Sigmoid colon (tissue), 7 donors: ENCODE data around the gene SETDB2. TPM values are rescaled to one million over a fixed set of nuclear protein-coding genes. Genes with fewer than 3 reads are reported as not detected.
A peak's percentile ranks its signal among the peaks of the same experiment; 100 is the strongest.

Experiments used
- DNase-seq: peaks from one replicate; pipeline ENCODE4 v3.0.0-alpha.2; 2019
- H3K27ac ChIP-seq, 4 donors: fragments of 200-600 bp; sonication (generic); one replicate each; pipeline ENCODE4 v1.5.1; 2016 to 2019; ENCODE audit warnings: mild to moderate bottlenecking in 1 of 4
- H3K27me3 ChIP-seq, 3 donors: fragments of 200-600 bp; sonication (generic); one replicate each; pipeline ENCODE4 v1.5.1; 2019; ENCODE audit warnings: mild to moderate bottlenecking in 1 of 3
- H3K36me3 ChIP-seq, 4 donors: fragments of 200-600 bp; sonication (generic); one replicate each; pipeline ENCODE4 v1.5.1; 2016 to 2019
- H3K4me1 ChIP-seq, 4 donors: fragments of 200-600 bp; sonication (generic); one replicate each; pipeline ENCODE4 v1.5.1; 2017 to 2019
- H3K4me3 ChIP-seq, 4 donors: fragments of 200-600 bp; sonication (generic); one replicate each; pipeline ENCODE4 v1.5.1; 2017 to 2019; ENCODE audit warnings: mild to moderate bottlenecking in 2 of 4, moderate library complexity in 1 of 4
- H3K9me3 ChIP-seq, 4 donors: fragments of 200-600 bp in 3 of 4; sonication (generic) in 3 of 4; one replicate each; pipeline versions ENCODE4 v1.5.1 to v1.6.1; 2013 to 2019
- CTCF ChIP-seq, 4 experiments: fragments of 450-650 bp in 3 of 4; fragments of 200-600 bp in 1 of 4; IDR thresholded peaks; one replicate each; pipeline ENCODE4 v1.5.1; 2016 to 2019; ENCODE audit warnings: antibody characterized with exemption in 4 of 4, mild to moderate bottlenecking in 3 of 4, moderate library complexity in 2 of 4
- EP300 ChIP-seq, 4 donors: sonication (generic); formaldehyde crosslinking; IDR thresholded peaks; one replicate each; pipeline ENCODE4 v1.6.1; 2017; ENCODE audit warnings: antibody characterized with exemption in 4 of 4
- POLR2A ChIP-seq, 2 donors: fragments of 450-650 bp; IDR thresholded peaks; one replicate each; pipeline ENCODE4 v1.6.1; 2016; ENCODE audit warnings: antibody characterized with exemption in 2 of 2, mild to moderate bottlenecking in 2 of 2, moderate library complexity in 2 of 2
- POLR2AphosphoS5 ChIP-seq, 4 donors: sonication (generic); formaldehyde crosslinking; IDR thresholded peaks; one replicate each; pipeline ENCODE4 v1.6.1; 2017; ENCODE audit warnings: antibody characterized with exemption in 4 of 4
- WGBS, 2 donors: extraction: QIAGEN DNeasy Blood & Tissue Kit; methylation state at CpG; one replicate each; pipeline ENCODE4 v1.1.7; 2013; 5-methylcytosine and 5-hydroxymethylcytosine counted together
- intact Hi-C: fragments of 100-400 bp; cut with DNase I; formaldehyde crosslinking; loops from one replicate; pipeline ENCODE4 v1.15.1; 2023
- polyA plus RNA-seq, 3 donors: library from polyadenylated mRNA; stranded (reverse); fragments of 200-250 nt; gene quantifications; one replicate each; pipeline ENCODE4 v1.2.3, GENCODE V29; 2013
- total RNA-seq, 4 donors: library from RNA; depleted of rRNA; stranded (reverse); fragments of >200 nt; gene quantifications; one replicate each; pipeline ENCODE4 v1.1.0, GENCODE V29; 2016
- donor health status: healthy with polysubstance abuse.
- donor health status: Bipolar disorder and iron deficiency.
- donor health status: healthy.

The SETDB2 gene
- total and polyA plus RNA-seq, 7 donors = 3.6 to 12.5 (median 7.5) TPM

GRCh38 chr13:49455007-49455398 is 10.9 kb downstream of the SETDB2 start:
- Histone ChIP-seq H3K27me3 (no peaks in the 10 kb centered on the region), H3K36me3 (no peaks in the 10 kb centered on the region), H3K4me1 (peaks cover 0 to 23% (median 13%) of the 10 kb centered on the region in 4 donors), H3K4me3 (peak overlapping the region in 2 of 4 donors; percentile 6 to 9), H3K9me3 (no peaks in the 10 kb centered on the region), H3K27ac (peak overlapping the region in 2 of 4 donors; percentile 9 to 46)
- no peak for TF ChIP-seq CTCF (IDR thresholded peaks at IDR 0.05)
- TF ChIP-seq EP300 (IDR thresholded peaks at IDR 0.05) = no peak
- TF ChIP-seq POLR2A (IDR thresholded peaks at IDR 0.05) = no peak
- no peak for TF ChIP-seq POLR2AphosphoS5 (IDR thresholded peaks at IDR 0.05)
- no peak for DNase-seq
- intact Hi-C loops = no loop called here

GRCh38 chr13:49456156-49456555 is 12.1 kb downstream of the SETDB2 start:
- peaks cover 0 to 6% (median under 1%) of the 10 kb centered on the region in 4 donors for H3K36me3 ChIP-seq
- no peak overlapping the region for H3K27ac ChIP-seq
- no peak for DNase-seq
- no peaks in the 10 kb centered on the region for H3K9me3 ChIP-seq
- no peak overlapping the region for H3K4me3 ChIP-seq
- 96% methylated on average over 1 of the region's 1 CpG for WGBS, 2 donors
- TF ChIP-seq POLR2A (IDR thresholded peaks at IDR 0.05) = no peak
- no peak for TF ChIP-seq POLR2AphosphoS5 (IDR thresholded peaks at IDR 0.05)
- no peak for TF ChIP-seq EP300 (IDR thresholded peaks at IDR 0.05)
- no peak for TF ChIP-seq CTCF (IDR thresholded peaks at IDR 0.05)
- H3K27me3 ChIP-seq = no peaks in the 10 kb centered on the region
- H3K4me1 ChIP-seq = peaks cover 0 to 23% (median 13%) of the 10 kb centered on the region in 4 donors
- intact Hi-C loops = no loop called here

GRCh38 chr13:49457221-49457620 is 13.1 kb downstream of the SETDB2 start:
- WGBS, 2 donors = 89% methylated on average over 7 of the region's 7 CpGs
- Histone ChIP-seq H3K9me3 (no peaks in the 10 kb centered on the region), H3K36me3 (peaks cover 0 to 17% (median 9%) of the 10 kb centered on the region in 4 donors), H3K4me3 (no peak overlapping the region), H3K27me3 (no peaks in the 10 kb centered on the region), H3K27ac (no peak overlapping the region), H3K4me1 (peaks cover 0 to 23% (median 13%) of the 10 kb centered on the region in 4 donors)
- intact Hi-C loops = no loop called here
- DNase-seq = no peak
- no peak for TF ChIP-seq CTCF (IDR thresholded peaks at IDR 0.05)
- TF ChIP-seq POLR2AphosphoS5 (IDR thresholded peaks at IDR 0.05) = no peak
- no peak for TF ChIP-seq EP300 (IDR thresholded peaks at IDR 0.05)
- TF ChIP-seq POLR2A (IDR thresholded peaks at IDR 0.05) = no peak

- TF ChIP-seq POLR2AphosphoS5 (IDR thresholded peaks at IDR 0.05) (no peak), EP300 (IDR thresholded peaks at IDR 0.05) (no peak), CTCF (IDR thresholded peaks at IDR 0.05) (no peak), POLR2A (IDR thresholded peaks at IDR 0.05) (no peak)
- WGBS, 2 donors = 86 to 87% methylated on average over 1 of the region's 1 CpG
- Histone ChIP-seq H3K27me3 (no peaks in the 10 kb centered on the region), H3K4me3 (no peak overlapping the region), H3K36me3 (peaks cover 0 to 40% (median 17%) of the 10 kb centered on the region in 4 donors), H3K27ac (no peak overlapping the region), H3K4me1 (peaks cover 0 to 14% (median 4%) of the 10 kb centered on the region in 4 donors), H3K9me3 (peaks cover 0 to 5% (median 0%) of the 10 kb centered on the region in 4 donors)
- intact Hi-C loops = no loop called here
- no peak for DNase-seq
Measured at GRCh38 chr13:49459580-49459979, 15.5 kb downstream of the SETDB2 start.

GRCh38 chr13:49464085-49464484 is 20.0 kb downstream of the SETDB2 start:
- DNase-seq = no peak
- Histone ChIP-seq H3K27ac (peak overlapping the region in 1 of 4 donors; percentile 29), H3K36me3 (peaks cover 3 to 67% (median 19%) of the 10 kb centered on the region in 4 donors), H3K9me3 (peaks cover 0 to 5% (median 0%) of the 10 kb centered on the region in 4 donors), H3K27me3 (no peaks in the 10 kb centered on the region), H3K4me1 (no peaks in the 10 kb centered on the region), H3K4me3 (no peak overlapping the region)
- TF ChIP-seq CTCF (IDR thresholded peaks at IDR 0.05) (no peak), POLR2A (IDR thresholded peaks at IDR 0.05) (no peak), POLR2AphosphoS5 (IDR thresholded peaks at IDR 0.05) (no peak), EP300 (IDR thresholded peaks at IDR 0.05) (no peak)
- intact Hi-C loops = no loop called here
- WGBS, 2 donors = 92 to 100% methylated on average over 1 of the region's 1 CpG
